HK-2 (cell line): ENCODE data around the gene ATG7.
"Not testable (repeated sequence)": the region's sequence is repeated elsewhere in the genome, so short reads cannot be mapped to it uniquely, and the experiment has no call there.

Source experiments
- DNase-seq: peaks from one replicate; pipeline ENCODE4 v3.0.0-alpha.2; 2018; ENCODE audit not compliant: unreplicated experiment

Gene ATG7

GRCh38 chr3:11508346-11509172 lies 236.4 kb downstream of the ATG7 start:
- DNase-seq = no peak

- DNase-seq = no peak
Measured at GRCh38 chr3:11509173-11510000, 237.2 kb downstream of the ATG7 start.

GRCh38 chr3:11510001-11510340 lies 237.8 kb downstream of the ATG7 start:
- DNase-seq = no peak

- DNase-seq = no peak
Measured at GRCh38 chr3:11510356-11510755, 238.2 kb downstream of the ATG7 start.

- not testable (repeated sequence) for DNase-seq
Measured at GRCh38 chr3:11511606-11512005, 239.4 kb downstream of the ATG7 start.

- DNase-seq = not testable (repeated sequence)
Measured at GRCh38 chr3:11513125-11513816, 241.1 kb downstream of the ATG7 start.

GRCh38 chr3:11513817-11514135 lies 241.6 kb downstream of the ATG7 start:
- no peak for DNase-seq

GRCh38 chr3:11514191-11514821 lies 242.1 kb downstream of the ATG7 start:
- DNase-seq = peak; percentile 60

GRCh38 chr3:11517601-11518000 lies 245.4 kb downstream of the ATG7 start:
- DNase-seq = no peak

- DNase-seq = no peak
Measured at GRCh38 chr3:11521167-11521566, 249.0 kb downstream of the ATG7 start.

- DNase-seq = no peak
Measured at GRCh38 chr3:11522398-11522715, 250.2 kb downstream of the ATG7 start.

GRCh38 chr3:11522953-11523571 lies 250.9 kb downstream of the ATG7 start:
- no peak for DNase-seq

GRCh38 chr3:11523572-11524101 lies 251.4 kb downstream of the ATG7 start:
- no peak for DNase-seq

- not testable (repeated sequence) for DNase-seq
Measured at GRCh38 chr3:11526121-11526520, 253.9 kb downstream of the ATG7 start.

GRCh38 chr3:11529281-11529680 lies 257.1 kb downstream of the ATG7 start:
- no peak for DNase-seq

GRCh38 chr3:11530153-11530721 lies 258.0 kb downstream of the ATG7 start:
- DNase-seq = no peak

- no peak for DNase-seq
Measured at GRCh38 chr3:11532931-11533391, 260.8 kb downstream of the ATG7 start.

- DNase-seq = no peak
Measured at GRCh38 chr3:11534011-11534792, 262.0 kb downstream of the ATG7 start.

GRCh38 chr3:11534793-11535101 lies 262.6 kb downstream of the ATG7 start:
- DNase-seq = no peak

- DNase-seq = no peak
Measured at GRCh38 chr3:11535243-11535960, 263.2 kb downstream of the ATG7 start.
